Astrocyte (in vitro differentiated cells and primary cell): ENCODE data around the gene RHOBTB1.

Experiments used
- EZH2 ChIP-seq: IDR thresholded peaks from 2 replicates; pipeline ENCODE4 v1.6.1; 2012; ENCODE audit warnings: mild to moderate bottlenecking, low read length, inconsistent platforms; ENCODE audit not compliant: insufficient read depth
- TF ChIP-seq, protein P1 (sequence below): IDR thresholded peaks from 2 replicates; pipeline ENCODE4 v1.5.1; 2011; ENCODE audit warnings: low read depth, mild to moderate bottlenecking, inconsistent platforms, low read length, moderate library complexity; ENCODE audit not compliant: insufficient read depth

DNA sequence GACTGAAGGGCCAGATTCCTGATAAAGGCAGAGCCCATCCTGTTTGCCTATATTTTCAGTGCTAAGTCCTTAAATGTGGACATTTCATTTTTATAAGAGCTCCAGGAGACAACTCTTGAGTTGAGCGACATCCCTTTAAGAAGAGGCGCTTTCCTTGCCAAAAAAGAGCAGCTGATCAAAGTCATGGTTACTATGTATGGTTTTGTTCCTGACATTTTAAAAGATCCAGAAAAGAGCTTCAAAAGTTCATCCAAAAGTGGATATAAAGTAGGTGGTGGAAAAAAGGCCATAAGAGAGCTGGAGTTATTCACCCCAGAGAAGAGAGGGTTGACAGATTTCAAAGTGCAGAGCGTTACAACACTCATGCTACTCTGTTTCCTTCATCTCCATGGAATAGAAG, 36.7 kb downstream of the RHOBTB1 start:
- TF ChIP-seq, protein P1, sequence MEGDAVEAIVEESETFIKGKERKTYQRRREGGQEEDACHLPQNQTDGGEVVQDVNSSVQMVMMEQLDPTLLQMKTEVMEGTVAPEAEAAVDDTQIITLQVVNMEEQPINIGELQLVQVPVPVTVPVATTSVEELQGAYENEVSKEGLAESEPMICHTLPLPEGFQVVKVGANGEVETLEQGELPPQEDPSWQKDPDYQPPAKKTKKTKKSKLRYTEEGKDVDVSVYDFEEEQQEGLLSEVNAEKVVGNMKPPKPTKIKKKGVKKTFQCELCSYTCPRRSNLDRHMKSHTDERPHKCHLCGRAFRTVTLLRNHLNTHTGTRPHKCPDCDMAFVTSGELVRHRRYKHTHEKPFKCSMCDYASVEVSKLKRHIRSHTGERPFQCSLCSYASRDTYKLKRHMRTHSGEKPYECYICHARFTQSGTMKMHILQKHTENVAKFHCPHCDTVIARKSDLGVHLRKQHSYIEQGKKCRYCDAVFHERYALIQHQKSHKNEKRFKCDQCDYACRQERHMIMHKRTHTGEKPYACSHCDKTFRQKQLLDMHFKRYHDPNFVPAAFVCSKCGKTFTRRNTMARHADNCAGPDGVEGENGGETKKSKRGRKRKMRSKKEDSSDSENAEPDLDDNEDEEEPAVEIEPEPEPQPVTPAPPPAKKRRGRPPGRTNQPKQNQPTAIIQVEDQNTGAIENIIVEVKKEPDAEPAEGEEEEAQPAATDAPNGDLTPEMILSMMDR: no peak
- no peak for TF ChIP-seq EZH2
